ENCODE measurements around the gene MRTFA.
"Not testable (repeated sequence)": the region's sequence is repeated elsewhere in the genome, so short reads cannot be mapped to it uniquely, and the experiment has no call there.

The MRTFA gene

GRCh38 chr22:40580631-40581030 lies 55.9 kb downstream of the MRTFA start:
- no peak for DNase-seq (ENCODE audit: insufficient read length, low spot score)
- TF ChIP-seq POU2F2 (IDR thresholded peaks at IDR 0.05; ENCODE audit: low read depth, low read length) (no peak), SPI1 (IDR thresholded peaks at IDR 0.05; ENCODE audit: low read depth, low read length) (no peak), PAX5 (IDR thresholded peaks at IDR 0.05; ENCODE audit: insufficient read depth, low read length, severe bottlenecking) (no peak), POLR2A (IDR thresholded peaks at IDR 0.05; ENCODE audit: low read depth, low read length) (no peak), TAF1 (IDR thresholded peaks at IDR 0.05; ENCODE audit: low read depth, low read length) (no peak), POLR2AphosphoS5 (IDR thresholded peaks at IDR 0.05; ENCODE audit: low read depth, low read length) (no peak)
- FAIRE-seq = no peak

GRCh38 chr22:40578171-40578570 lies 58.3 kb downstream of the MRTFA start:
- TF ChIP-seq POLR2A (IDR thresholded peaks at IDR 0.05; ENCODE audit: low read depth, low read length) (no peak), POLR2AphosphoS5 (IDR thresholded peaks at IDR 0.05; ENCODE audit: low read depth, low read length) (no peak), SPI1 (IDR thresholded peaks at IDR 0.05; ENCODE audit: low read depth, low read length) (no peak)
- DNase-seq (ENCODE audit: insufficient read length, low spot score) (no peak), FAIRE-seq (peak; percentile 38)

- FAIRE-seq (no peak), DNase-seq (ENCODE audit: insufficient read length, low spot score) (no peak)
- TF ChIP-seq POLR2AphosphoS5 (IDR thresholded peaks at IDR 0.05; ENCODE audit: low read depth, low read length) (no peak), SPI1 (IDR thresholded peaks at IDR 0.05; ENCODE audit: low read depth, low read length) (no peak), PAX5 (IDR thresholded peaks at IDR 0.05; ENCODE audit: insufficient read depth, low read length, severe bottlenecking) (no peak), POLR2A (IDR thresholded peaks at IDR 0.05; ENCODE audit: low read depth, low read length) (no peak), POU2F2 (IDR thresholded peaks at IDR 0.05; ENCODE audit: low read depth, low read length) (no peak), TAF1 (IDR thresholded peaks at IDR 0.05; ENCODE audit: low read depth, low read length) (no peak)
These were observed 63.5 kb downstream of the MRTFA start for GRCh38 chr22:40572976-40573375.

- no peak for DNase-seq (ENCODE audit: insufficient read length, low spot score)
- TF ChIP-seq PAX5 (IDR thresholded peaks at IDR 0.05; ENCODE audit: insufficient read depth, low read length, severe bottlenecking) = no peak
- no peak for TF ChIP-seq POLR2A (IDR thresholded peaks at IDR 0.05; ENCODE audit: low read depth, low read length)
- FAIRE-seq = no peak
These were observed 64.6 kb downstream of the MRTFA start for GRCh38 chr22:40571887-40572286.

- FAIRE-seq (peak; percentile 48), DNase-seq (ENCODE audit: insufficient read length, low spot score) (no peak)
- TF ChIP-seq SPI1 (IDR thresholded peaks at IDR 0.05; ENCODE audit: low read depth, low read length) = 0 out of 2 replicates have a peak, but pooled peaks have one; percentile 31
- no peak for TF ChIP-seq POLR2AphosphoS5 (IDR thresholded peaks at IDR 0.05; ENCODE audit: low read depth, low read length)
These were observed 68.7 kb downstream of the MRTFA start for GRCh38 chr22:40567626-40568328.

- DNase-seq (ENCODE audit: insufficient read length, low spot score) (no peak), FAIRE-seq (no peak)
- TF ChIP-seq POU2F2 (IDR thresholded peaks at IDR 0.05; ENCODE audit: low read depth, low read length) (no peak), PAX5 (IDR thresholded peaks at IDR 0.05; ENCODE audit: insufficient read depth, low read length, severe bottlenecking) (no peak), POLR2A (IDR thresholded peaks at IDR 0.05; ENCODE audit: low read depth, low read length) (no peak), TAF1 (IDR thresholded peaks at IDR 0.05; ENCODE audit: low read depth, low read length) (no peak)
These were observed 69.4 kb downstream of the MRTFA start for GRCh38 chr22:40567106-40567505.

- FAIRE-seq = no peak
These were observed 75.5 kb downstream of the MRTFA start for GRCh38 chr22:40560994-40561515.

GRCh38 chr22:40560551-40560950 lies 76.0 kb downstream of the MRTFA start:
- DNase-seq (ENCODE audit: insufficient read length, low spot score) (no peak), FAIRE-seq (peak; percentile 40)
- no peak for TF ChIP-seq PAX5 (IDR thresholded peaks at IDR 0.05; ENCODE audit: insufficient read depth, low read length, severe bottlenecking)
- TF ChIP-seq POU2F2 (IDR thresholded peaks at IDR 0.05; ENCODE audit: low read depth, low read length) = no peak
- TF ChIP-seq SPI1 (IDR thresholded peaks at IDR 0.05; ENCODE audit: low read depth, low read length) = no peak
- no peak for TF ChIP-seq TAF1 (IDR thresholded peaks at IDR 0.05; ENCODE audit: low read depth, low read length)
- TF ChIP-seq POLR2A (IDR thresholded peaks at IDR 0.05; ENCODE audit: low read depth, low read length) = no peak
- TF ChIP-seq POLR2AphosphoS5 (IDR thresholded peaks at IDR 0.05; ENCODE audit: low read depth, low read length) = no peak

More at GRCh38 chr22:40560994-40561515, 75.5 kb downstream of the MRTFA start:
- DNase-seq (ENCODE audit: insufficient read length, low spot score) = no peak
- no peak for TF ChIP-seq POU2F2 (IDR thresholded peaks at IDR 0.05; ENCODE audit: low read depth, low read length)
- TF ChIP-seq TAF1 (IDR thresholded peaks at IDR 0.05; ENCODE audit: low read depth, low read length) = no peak
- TF ChIP-seq POLR2A (IDR thresholded peaks at IDR 0.05; ENCODE audit: low read depth, low read length) = no peak
- no peak for TF ChIP-seq PAX5 (IDR thresholded peaks at IDR 0.05; ENCODE audit: insufficient read depth, low read length, severe bottlenecking)
- no peak for TF ChIP-seq SPI1 (IDR thresholded peaks at IDR 0.05; ENCODE audit: low read depth, low read length)
- TF ChIP-seq POLR2AphosphoS5 (IDR thresholded peaks at IDR 0.05; ENCODE audit: low read depth, low read length) = no peak

- no peak for TF ChIP-seq PAX5 (IDR thresholded peaks at IDR 0.05; ENCODE audit: insufficient read depth, low read length, severe bottlenecking)
- TF ChIP-seq SPI1 (IDR thresholded peaks at IDR 0.05; ENCODE audit: low read depth, low read length) = no peak
- no peak for TF ChIP-seq POU2F2 (IDR thresholded peaks at IDR 0.05; ENCODE audit: low read depth, low read length)
- no peak for TF ChIP-seq TAF1 (IDR thresholded peaks at IDR 0.05; ENCODE audit: low read depth, low read length)
- no peak for TF ChIP-seq POLR2A (IDR thresholded peaks at IDR 0.05; ENCODE audit: low read depth, low read length)
- TF ChIP-seq POLR2AphosphoS5 (IDR thresholded peaks at IDR 0.05; ENCODE audit: low read depth, low read length) = no peak
- DNase-seq (ENCODE audit: insufficient read length, low spot score) = no peak
- no peak for FAIRE-seq
These were observed 78.5 kb downstream of the MRTFA start for GRCh38 chr22:40557972-40558371.

- TF ChIP-seq POLR2AphosphoS5 (IDR thresholded peaks at IDR 0.05; ENCODE audit: low read depth, low read length) (no peak), POLR2A (IDR thresholded peaks at IDR 0.05; ENCODE audit: low read depth, low read length) (no peak), POU2F2 (IDR thresholded peaks at IDR 0.05; ENCODE audit: low read depth, low read length) (no peak), SPI1 (IDR thresholded peaks at IDR 0.05; ENCODE audit: low read depth, low read length) (no peak), TAF1 (IDR thresholded peaks at IDR 0.05; ENCODE audit: low read depth, low read length) (no peak), PAX5 (IDR thresholded peaks at IDR 0.05; ENCODE audit: insufficient read depth, low read length, severe bottlenecking) (no peak)
- FAIRE-seq (no peak), DNase-seq (ENCODE audit: insufficient read length, low spot score) (no peak)
These were observed 79.9 kb downstream of the MRTFA start for GRCh38 chr22:40556641-40557040.

GRCh38 chr22:40554023-40554422 lies 82.5 kb downstream of the MRTFA start:
- DNase-seq (ENCODE audit: insufficient read length, low spot score); FAIRE-seq: not testable (repeated sequence)
